ENCODE data around the gene LCE2B. TPM values are rescaled to one million over a fixed set of nuclear protein-coding genes. Genes with fewer than 3 reads are reported as not detected.

The LCE2B gene, protein sequence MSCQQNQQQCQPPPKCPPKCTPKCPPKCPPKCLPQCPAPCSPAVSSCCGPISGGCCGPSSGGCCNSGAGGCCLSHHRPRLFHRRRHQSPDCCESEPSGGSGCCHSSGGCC
- total RNA-seq: not detected

DNA sequence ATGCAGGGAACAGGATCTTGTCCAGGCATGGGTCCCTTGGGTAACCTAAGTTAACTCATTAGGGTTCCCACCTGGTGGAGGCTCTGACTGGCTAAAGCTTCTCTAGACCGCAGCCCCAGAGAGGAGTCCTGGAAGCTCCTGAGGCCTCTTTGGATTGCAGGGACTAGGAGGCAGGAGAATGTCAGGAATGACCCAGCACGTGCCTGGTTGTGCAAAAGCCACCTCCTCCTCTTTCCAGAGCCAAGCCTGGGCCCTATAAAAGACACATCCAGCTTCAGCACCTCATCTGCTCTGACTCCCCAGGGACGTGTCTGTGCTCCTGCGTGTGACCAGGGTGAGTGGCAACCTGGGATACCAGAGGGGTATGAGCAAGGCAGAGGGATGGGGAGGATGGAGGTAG lies at the start of gene LCE2B:
TSS of gene LCE2B (plus strand) at position 301 of the 400 bp plus-strand sequence. CDS start 721 bp downstream, outside the sequence.

DNA sequence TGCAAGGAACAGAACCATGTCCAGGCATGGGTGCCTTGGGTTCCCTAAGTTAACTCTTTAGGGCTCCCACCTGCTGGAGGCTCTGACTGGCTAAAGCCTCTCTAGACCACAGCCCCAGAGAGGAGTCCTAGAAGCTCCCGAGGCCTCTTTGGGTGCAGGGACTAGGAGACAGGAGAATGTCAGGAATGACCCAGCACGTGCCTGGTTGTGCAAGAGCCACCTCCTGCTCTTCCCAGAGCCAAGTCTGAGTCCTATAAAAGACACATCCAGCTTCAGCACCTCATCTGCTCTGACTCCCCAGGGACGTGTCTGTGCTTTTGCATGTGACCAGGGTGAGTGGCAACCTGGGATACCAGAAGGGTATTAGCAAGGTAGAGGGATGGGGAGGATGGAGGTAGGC lies 22.8 kb upstream of the LCE2B start, which contains the start of gene LCE2D:
TSS of gene LCE2D (plus strand) at position 283 of the 400 bp plus-strand sequence. CDS start 726 bp downstream, outside the sequence.

DNA sequence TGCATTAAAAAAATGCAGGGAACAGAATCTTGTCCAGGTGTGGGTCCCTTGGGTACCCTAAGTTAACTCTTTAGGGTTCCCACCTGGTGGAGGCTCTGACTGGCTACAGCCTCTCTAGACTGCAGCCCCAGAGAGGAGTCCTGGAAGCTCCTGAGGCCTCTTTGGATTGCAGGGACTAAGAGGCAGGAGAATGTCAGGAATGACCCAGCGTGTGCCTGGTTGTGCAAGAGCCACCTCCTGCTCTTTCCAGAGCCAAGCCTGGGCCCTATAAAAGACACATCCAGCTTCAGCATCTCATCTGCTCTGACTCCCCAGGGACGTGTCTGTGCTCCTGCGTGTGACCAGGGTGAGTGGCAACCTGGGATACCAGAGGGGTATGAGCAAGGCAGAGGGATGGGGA lies 10.9 kb upstream of the LCE2B start, which contains the start of gene LCE2C:
TSS of gene LCE2C (plus strand) at position 297 of the 400 bp plus-strand sequence. CDS start 737 bp downstream, outside the sequence.

DNA sequence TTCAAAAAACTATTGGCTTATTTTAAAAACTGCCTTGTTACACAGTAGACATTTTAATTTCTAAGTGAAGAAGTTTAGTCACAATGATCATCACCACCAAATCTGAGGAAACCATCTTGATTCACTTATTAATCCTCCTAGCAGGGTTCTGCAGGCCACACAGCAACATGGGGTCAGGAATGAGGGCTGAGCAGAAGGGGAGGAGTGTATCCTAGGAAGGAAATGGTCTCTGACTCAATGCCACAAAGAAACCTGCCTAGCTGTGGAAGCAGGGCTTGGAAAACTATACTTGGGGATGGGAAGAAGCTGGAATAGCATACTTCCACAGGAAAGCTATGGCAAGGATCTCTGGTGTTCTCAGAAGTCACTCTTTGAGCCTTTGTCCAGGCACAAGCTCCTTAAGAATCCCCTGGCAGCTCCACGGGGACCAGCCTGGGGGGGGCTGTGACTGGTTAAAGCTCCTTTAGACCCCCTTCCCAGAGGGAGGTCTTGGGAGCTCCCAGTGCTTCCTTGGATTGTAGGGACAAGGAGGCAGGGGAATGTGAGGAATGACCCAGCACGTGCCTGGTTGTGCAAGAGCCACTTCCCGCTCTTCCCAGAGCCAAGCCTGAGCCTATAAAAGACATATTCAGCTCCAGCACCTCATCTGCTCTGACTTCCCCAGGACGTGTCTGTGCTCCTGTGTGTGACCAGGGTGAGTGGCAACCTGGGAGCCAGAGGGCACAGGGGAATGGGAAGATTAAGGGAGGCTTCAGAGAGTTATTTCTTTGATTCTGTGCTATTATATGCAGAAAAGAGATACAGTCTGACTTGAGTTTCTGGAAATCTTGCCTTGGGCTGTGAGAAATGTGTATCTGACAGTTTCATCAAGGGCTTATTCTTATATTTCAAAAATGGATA lies 12.0 kb downstream of the LCE2B start, which contains the start of gene LCE2A:
TSS of gene LCE2A (plus strand) at position 645 of the 900 bp plus-strand sequence. CDS start 557 bp downstream, outside the sequence.

DNA sequence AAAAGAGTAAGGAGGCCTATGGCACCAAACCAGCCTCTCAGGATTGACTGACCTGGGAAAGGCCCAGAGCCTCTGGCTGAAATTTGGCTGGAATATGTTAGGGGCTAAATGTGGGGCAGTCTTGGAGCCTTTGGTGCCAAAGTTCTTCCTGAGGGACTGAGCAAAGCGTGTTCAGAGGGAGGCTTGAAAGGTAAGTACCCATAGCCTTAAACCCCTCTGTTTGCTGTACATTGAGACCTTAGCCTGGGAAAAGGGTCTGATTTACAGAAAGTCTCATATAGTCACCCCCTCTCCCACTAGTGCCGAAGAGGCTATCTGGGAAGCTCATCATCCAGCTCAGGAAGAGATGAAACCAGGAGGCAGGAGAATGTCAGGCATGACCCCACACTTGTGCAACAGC lies 21.9 kb downstream of the LCE2B start, which contains the start of gene LCE4A:
TSS of gene LCE4A (plus strand) at position 301 of the 400 bp plus-strand sequence. CDS start 916 bp downstream, outside the sequence.

Other genes with a start within 250 kb of the LCE2B start
- gene LCE5A, start 175.3 kb upstream of the LCE2B start, total RNA-seq: not detected
- not detected for gene CRCT1, start 171.6 kb upstream of the LCE2B start, total RNA-seq
- not detected for gene LCE3E, start 119.3 kb upstream of the LCE2B start, total RNA-seq
- not detected for gene LCE3D, start 105.6 kb upstream of the LCE2B start, total RNA-seq
- not detected for gene LCE3C, start 85.9 kb upstream of the LCE2B start, total RNA-seq
- gene LCE3B, start 72.3 kb upstream of the LCE2B start, total RNA-seq: not detected
- gene LCE3A, start 63.0 kb upstream of the LCE2B start, total RNA-seq: not detected
- gene LCE2D, start 22.7 kb upstream of the LCE2B start, total RNA-seq: not detected
- gene LCE2C, start 10.8 kb upstream of the LCE2B start, total RNA-seq: not detected
- gene LCE2A, start 12.2 kb downstream of the LCE2B start, total RNA-seq: not detected
- gene LCE4A, start 22.0 kb downstream of the LCE2B start, total RNA-seq: not detected
- not detected for gene KPRP, start 71.9 kb downstream of the LCE2B start, total RNA-seq
- not detected for gene LCE1F, start 89.0 kb downstream of the LCE2B start, total RNA-seq
- not detected for gene LCE1E, start 100.1 kb downstream of the LCE2B start, total RNA-seq
- not detected for gene LCE1D, start 110.6 kb downstream of the LCE2B start, total RNA-seq
- not detected for gene LCE1C, start 120.5 kb downstream of the LCE2B start, total RNA-seq
- gene LCE1B, start 125.8 kb downstream of the LCE2B start, total RNA-seq: not detected
- not detected for gene LCE1A, start 141.3 kb downstream of the LCE2B start, total RNA-seq
- gene LCE6A, start 156.7 kb downstream of the LCE2B start, total RNA-seq: not detected
- not detected for gene LCE7A, start 173.9 kb downstream of the LCE2B start, total RNA-seq
- not detected for gene SMCP, start 192.2 kb downstream of the LCE2B start, total RNA-seq
- 0.44 TPM for gene IVL, start 222.4 kb downstream of the LCE2B start, total RNA-seq